GM19328 (cell line): ENCODE measurements around the gene MERTK.

ENCODE experiments used
- ATAC-seq: cut with Tn5 transposase; IDR thresholded peaks from one replicate; pipeline ENCODE4 v1.9.1; 2021; ENCODE audit warnings: mild to moderate bottlenecking, moderate library complexity; ENCODE audit not compliant: unreplicated experiment

Gene MERTK

GRCh38 chr2:112006076-112006410, 107.6 kb downstream of the MERTK start:
- no peak for ATAC-seq

GRCh38 chr2:112007493-112007892, 109.1 kb downstream of the MERTK start:
- no peak for ATAC-seq

GRCh38 chr2:112008910-112009485, 110.6 kb downstream of the MERTK start:
- no peak for ATAC-seq

- no peak for ATAC-seq
These were observed 112.3 kb downstream of the MERTK start for GRCh38 chr2:112010751-112011150.

- ATAC-seq, result no peak
These were observed 114.1 kb downstream of the MERTK start for GRCh38 chr2:112012556-112012955.

- no peak for ATAC-seq
These were observed 120.4 kb downstream of the MERTK start for GRCh38 chr2:112018846-112019245.

GRCh38 chr2:112019569-112019982, 121.2 kb downstream of the MERTK start:
- no peak for ATAC-seq

GRCh38 chr2:112020561-112020960, 122.2 kb downstream of the MERTK start:
- ATAC-seq, result no peak

GRCh38 chr2:112021290-112021689, 122.9 kb downstream of the MERTK start:
- ATAC-seq, result no peak

GRCh38 chr2:112021781-112022231, 123.4 kb downstream of the MERTK start:
- ATAC-seq, result no peak

GRCh38 chr2:112023707-112024106, 125.3 kb downstream of the MERTK start:
- ATAC-seq, result no peak

GRCh38 chr2:112024231-112024630, 125.8 kb downstream of the MERTK start:
- no peak for ATAC-seq

- no peak for ATAC-seq
These were observed 126.6 kb downstream of the MERTK start for GRCh38 chr2:112024896-112025491.

- no peak for ATAC-seq
These were observed 128.1 kb downstream of the MERTK start for GRCh38 chr2:112026509-112026908.

GRCh38 chr2:112027767-112028166, 129.4 kb downstream of the MERTK start:
- ATAC-seq, result no peak

GRCh38 chr2:112029164-112029563, 130.8 kb downstream of the MERTK start:
- no peak for ATAC-seq

GRCh38 chr2:112031473-112032223, 133.2 kb downstream of the MERTK start:
- ATAC-seq, result no peak

GRCh38 chr2:112032224-112032586, 133.8 kb downstream of the MERTK start:
- no peak for ATAC-seq

GRCh38 chr2:112032689-112033465, 134.5 kb downstream of the MERTK start:
- no peak for ATAC-seq

GRCh38 chr2:112033600-112033999, 135.2 kb downstream of the MERTK start:
- no peak for ATAC-seq

- no peak for ATAC-seq
These were observed 136.5 kb downstream of the MERTK start for GRCh38 chr2:112034924-112035323.

GRCh38 chr2:112035786-112036185, 137.4 kb downstream of the MERTK start:
- ATAC-seq, result no peak
